ENCODE results near the gene PKIG.
"Not testable (repeated sequence)": the region's sequence is repeated elsewhere in the genome, so short reads cannot be mapped to it uniquely, and the experiment has no call there.

PKIG gene

DNA sequence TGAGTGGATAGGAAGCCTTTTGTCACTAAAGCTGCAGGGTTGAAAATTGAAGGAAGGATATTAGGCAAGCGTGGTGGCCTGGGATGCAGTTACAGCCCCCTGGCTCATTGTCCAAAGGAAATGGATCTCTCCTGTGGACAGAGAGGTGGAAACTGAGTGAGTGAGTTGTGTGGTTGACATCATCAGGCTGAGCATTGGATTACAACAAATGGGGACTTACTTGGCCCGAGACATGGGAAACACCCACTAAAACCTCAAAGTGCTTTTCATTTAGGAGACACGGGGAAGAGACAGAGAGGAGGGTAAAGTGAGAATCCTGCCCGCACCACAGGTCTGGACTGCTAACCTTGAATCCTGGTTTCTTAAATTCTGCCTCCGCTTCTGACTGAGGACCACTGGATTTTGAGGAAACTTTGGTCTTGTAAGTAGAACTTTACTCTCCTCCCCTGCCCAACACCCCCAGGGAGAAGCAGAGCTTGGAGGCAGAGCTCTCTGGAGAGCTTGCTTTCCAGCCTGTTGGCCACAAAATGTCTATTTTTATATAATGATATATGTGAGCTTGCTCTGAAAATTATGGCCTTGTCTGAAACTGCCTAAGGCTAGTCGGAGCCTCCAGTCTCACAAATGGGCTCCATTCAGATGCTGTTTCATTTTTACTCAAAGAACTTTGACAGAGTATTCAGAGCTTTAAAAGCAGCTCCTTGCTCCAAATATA lies at the start of gene PKIG:
Gene PKIG (plus strand): TSS at position 269 of the 715 bp plus-strand sequence. CDS start 31,978 bp downstream, outside the sequence.
- in situ Hi-C loops (cut with MboI; ENCODE audit: low sequenced_read_pairs) = no loop called here

DNA sequence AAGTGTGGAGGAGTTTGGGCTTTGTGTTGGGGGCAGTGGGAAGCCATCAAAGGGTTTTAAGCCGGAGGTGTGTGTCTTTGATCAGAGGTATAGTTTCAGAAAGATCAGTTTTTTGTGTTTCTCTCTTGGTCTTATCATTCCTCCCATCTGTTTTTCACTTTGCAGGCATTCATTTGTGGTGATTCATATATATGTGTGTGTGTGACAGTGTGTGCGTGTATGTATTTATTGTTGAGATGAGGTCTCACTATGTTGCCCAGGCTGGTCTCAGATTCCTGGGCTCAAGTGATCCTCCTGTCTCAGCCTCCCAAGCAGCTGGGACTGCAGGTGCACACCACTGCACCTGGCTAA lies 49.4 kb upstream of the PKIG start:
- in situ Hi-C loops (cut with MboI; ENCODE audit: low sequenced_read_pairs) = no loop called here

DNA sequence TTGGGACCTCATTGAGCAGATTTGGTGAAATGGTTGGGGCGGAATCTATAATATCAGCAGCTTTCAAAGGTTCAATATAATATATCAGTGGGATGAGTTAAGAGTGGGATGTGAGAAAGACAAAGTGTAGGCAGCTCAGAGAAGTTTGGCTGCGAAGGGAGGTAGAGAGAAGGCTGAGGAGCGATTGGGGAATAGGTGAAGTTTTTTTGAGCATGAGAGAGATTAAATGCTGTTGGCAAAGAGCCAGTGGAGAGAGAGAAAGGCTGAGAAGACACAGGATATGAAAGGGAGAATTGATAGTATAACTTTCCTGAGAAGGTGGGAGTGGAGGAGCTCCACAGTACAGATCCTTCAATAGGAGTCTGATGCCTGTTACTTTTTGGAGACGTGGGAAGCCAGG lies 48.5 kb upstream of the PKIG start:
- in situ Hi-C loops (cut with MboI; ENCODE audit: low sequenced_read_pairs) = no loop called here

DNA sequence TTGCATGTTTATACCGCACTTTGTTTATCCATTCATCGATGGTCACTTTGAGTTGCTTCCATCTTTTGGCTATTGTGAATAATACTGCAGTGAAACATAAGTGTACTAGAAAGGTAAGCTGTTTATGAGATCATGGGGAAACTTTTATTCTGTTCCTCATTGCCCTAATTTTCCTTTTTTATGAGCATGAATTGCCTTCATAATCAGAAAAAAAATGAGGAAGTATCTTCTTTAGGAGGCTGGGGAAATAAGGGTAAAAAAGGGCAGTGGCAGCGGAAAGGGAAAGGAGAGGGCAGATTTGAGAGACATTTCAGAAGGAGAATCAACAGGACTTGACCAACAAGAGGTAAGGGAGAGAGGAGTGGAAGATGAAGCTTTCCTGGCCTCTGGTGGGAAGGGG lies 46.2 kb upstream of the PKIG start:
- in situ Hi-C loops (cut with MboI; ENCODE audit: low sequenced_read_pairs) = no loop called here

DNA sequence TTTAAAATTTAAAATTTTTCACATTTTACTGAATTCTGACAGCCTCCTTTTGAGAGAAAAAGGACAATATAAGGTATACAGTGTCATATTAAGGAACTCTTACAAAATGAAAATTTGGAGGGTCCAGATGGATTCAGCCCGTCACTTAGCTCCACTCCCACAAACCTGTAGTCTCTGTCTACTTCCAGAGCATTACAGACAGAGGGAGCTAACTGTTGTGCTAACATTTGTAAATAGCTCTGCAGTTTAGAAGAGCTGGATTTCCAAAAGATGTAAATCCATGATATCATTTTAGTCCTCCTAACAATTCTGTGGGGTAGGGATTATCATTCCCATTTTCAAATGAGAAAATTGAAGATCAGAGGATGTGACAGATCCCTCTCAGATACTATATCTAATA lies 44.4 kb upstream of the PKIG start:
- in situ Hi-C loops (cut with MboI; ENCODE audit: low sequenced_read_pairs) = no loop called here

DNA sequence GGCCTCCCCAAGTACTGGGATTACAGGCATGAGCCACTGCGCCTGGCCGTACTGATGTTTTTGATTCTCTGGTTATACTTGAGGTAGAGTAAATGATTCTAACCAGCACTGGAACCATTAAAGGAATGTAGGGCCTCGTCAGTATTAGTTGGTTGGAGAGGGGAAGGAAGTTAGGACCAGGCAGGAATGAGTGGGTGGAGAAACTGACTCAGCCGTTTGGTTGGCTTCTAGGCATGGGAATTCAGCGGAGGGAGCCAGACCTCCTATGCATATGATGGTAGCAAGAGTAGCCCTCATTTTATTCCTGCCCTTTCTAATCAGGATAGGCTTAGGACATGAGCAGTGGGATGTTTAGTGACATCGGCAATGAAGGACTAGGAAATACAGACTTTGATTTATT lies 41.5 kb upstream of the PKIG start:
- in situ Hi-C loops (cut with MboI; ENCODE audit: low sequenced_read_pairs) = no loop called here

DNA sequence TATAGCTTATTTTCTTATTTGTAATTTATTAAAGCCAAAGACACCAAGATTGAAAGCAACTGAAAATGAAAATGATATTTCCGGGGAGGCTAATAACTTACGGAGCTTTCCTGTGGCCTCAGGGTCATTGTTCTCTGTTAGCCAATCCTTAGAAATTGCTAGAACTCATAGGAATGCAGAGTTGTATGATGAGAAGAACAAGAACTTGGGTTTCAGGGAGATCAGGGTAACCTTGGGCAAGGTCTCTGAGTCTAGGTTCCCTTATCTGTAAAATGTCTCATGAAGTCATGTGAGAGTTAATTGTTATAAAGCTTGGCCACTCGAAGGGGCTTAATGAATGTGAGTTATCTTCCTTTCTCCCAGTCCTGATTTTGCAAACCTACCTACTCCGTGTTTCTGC lies 40.4 kb upstream of the PKIG start:
- in situ Hi-C loops (cut with MboI; ENCODE audit: low sequenced_read_pairs) = no loop called here

DNA sequence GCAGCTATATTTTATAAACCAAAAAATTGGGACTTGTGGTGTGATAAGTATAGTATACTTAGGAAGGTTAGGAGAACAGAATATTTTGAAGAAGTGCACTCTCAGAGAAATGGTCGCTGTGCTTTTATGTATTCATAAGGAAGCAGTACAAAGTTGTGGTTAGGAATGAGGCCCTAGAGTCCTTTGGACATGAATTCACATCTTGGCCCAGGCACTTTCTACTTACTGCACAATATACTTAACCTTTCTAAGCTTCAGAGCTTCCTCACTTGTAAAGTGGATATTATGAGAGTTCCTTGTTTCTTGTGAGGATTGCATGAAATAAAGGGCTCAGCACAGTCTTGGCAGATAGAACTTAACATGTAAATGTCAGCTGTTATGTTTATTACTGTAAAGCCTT lies 39.5 kb upstream of the PKIG start:
- in situ Hi-C loops (cut with MboI; ENCODE audit: low sequenced_read_pairs) = no loop called here

DNA sequence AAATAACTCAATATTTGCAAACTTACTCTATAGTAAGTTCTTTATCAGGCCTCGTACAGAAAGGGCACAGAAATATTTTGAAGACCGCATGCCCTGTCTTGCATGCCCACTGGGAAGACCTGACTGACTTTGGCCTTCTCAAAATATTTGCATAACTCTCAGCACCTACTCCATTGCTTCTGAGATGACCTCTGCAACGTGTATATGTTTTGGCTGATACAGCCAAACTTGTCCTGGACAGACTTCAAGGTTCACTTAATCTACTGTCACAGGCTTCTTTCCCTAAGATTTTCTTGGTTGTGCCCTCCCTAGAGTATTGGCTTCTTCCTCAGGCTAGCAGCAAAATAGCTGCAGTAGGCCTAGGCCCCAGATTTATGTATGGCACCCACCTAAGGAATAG lies 39.0 kb upstream of the PKIG start:
- in situ Hi-C loops (cut with MboI; ENCODE audit: low sequenced_read_pairs) = no loop called here

DNA sequence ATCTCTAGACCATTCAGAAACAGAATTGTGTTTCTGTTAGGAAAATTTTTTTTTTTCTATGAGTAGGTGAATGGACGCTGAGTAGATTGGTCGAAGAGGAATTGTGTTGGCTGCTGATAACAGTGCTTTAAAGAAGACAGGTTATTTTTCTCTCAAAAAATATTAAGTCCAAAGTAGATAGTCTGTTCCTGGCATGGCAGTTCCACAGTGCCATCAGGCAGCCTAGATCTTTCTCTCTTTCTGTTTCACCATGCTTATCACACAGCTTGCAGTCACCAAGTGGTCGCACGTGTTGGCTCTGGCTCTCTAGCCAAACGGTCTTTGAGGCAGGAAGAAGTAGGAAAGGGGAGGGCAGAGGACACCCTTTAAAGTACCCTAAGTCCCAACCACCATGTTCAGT lies 38.1 kb upstream of the PKIG start:
- in situ Hi-C loops (cut with MboI; ENCODE audit: low sequenced_read_pairs) = no loop called here

DNA sequence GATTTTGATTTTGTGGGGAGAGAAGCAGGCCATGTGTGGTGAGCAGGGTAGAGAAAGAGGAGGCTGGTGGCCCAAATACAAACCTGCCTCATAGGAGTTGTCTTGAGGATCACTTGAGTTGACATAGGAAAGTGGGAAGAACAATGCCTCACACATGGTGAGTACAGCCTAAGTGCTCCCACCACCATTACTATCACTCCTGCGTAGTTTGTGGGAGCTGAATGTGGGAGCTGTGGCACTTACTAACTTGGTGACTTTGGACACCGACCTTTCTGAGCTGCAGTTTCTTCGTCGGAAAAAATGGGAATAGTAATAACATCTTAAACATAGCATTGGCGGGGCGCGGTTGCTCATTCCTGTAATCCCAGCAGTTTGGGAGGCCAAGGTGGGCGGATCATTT lies 35.0 kb upstream of the PKIG start:
- in situ Hi-C loops (cut with MboI; ENCODE audit: low sequenced_read_pairs) = no loop called here

DNA sequence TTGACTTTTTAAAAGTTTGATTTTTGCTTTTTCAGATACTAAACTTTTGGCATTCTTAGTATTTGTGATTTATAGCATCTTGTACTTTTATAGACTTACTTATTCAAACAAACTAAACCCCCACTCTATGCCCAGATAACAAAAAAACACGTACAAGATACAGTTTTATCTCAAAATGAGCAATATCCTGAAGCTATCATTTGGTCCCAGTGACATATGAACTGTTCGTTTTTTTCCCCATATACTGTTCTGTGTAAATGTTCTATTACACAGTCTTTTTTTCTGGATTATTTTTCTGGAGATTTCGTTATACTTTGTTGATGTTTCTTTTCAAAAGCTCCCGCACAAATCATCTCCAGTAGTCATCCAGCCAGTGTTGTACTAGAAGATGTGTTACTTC lies 33.3 kb upstream of the PKIG start:
- in situ Hi-C loops (cut with MboI; ENCODE audit: low sequenced_read_pairs) = no loop called here

DNA sequence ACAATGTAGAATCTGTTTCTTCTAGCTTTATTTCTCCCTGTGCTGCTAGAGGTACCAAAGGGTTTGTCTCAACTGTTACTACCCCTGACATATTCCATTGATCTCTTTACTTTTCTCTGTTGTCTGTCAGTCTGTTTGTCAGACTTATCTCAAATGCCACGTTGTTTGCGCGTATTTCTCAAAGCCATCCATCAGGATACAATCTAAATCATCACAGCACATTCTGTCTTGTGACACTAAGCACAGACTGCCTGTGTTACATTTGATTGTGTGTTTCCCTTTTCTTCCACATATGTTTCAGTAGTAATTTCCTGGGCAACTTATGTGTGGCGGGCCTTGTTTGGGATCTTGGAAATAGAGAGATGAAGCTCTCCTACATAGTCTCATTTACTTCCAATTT lies 30.3 kb upstream of the PKIG start:
- in situ Hi-C loops (cut with MboI; ENCODE audit: low sequenced_read_pairs) = no loop called here

DNA sequence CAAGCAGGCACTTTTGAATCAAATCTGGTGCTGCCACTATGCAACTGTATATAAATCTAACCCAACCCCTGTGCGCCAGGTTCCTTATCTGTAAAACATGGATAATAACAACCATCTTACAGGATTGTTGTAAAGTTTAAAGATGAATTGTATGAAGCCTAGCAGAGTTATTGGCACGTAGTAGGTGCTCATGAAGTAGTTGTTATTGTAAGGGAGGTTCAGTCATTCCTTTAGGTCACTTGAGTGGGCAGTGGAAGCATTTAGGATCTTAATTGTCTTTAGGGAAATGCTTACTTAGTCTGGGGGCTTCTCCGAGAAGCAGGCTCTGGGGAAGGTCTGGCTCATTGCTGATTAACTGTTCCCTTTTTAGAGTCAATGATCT lies 29.8 kb upstream of the PKIG start:
- in situ Hi-C loops (cut with MboI; ENCODE audit: low sequenced_read_pairs) = no loop called here

DNA sequence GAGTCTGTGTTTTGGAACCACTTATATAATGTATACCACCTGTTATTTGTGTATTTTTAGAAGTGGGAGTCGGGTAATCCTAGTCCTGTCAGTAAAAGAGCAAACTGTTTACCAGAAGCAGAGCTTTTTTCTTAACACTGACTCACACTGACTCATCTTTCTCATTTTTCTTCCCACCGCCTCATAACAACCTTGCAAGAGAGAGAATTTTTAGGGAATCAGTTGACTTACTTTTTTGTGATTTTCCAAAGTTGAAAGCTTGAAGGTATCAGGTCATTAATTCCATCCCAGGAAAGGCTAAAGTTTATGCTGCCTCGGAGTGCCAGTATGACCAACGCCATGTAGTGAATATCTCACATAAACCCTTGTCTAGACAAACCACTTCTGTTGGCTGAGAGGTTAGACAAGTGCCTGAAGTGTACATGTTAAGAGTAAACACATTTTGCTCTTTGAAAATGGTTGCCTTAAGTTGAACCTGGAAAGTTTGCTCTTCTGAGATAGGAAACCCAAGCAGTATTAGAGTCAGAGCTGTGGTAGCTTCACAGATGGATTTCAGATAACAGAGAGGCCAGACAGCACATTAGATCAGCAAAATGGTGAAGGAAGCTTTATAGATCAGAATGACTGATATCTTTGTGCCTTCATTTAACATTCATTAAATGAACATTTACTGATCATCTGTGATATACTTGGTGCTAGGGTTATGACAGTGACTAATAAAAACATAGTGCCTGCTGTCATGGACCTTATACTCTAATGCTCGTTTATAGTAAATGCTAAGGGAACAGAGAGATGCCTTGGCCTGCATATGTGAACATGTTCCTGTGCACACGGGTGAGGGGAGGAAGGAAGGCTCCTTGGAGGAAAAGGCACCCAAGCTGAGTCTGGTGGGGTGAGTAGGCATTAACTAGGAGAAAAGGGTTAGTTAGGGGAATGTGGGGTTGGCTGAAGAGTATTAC lies 29.1 kb upstream of the PKIG start:
- in situ Hi-C loops (cut with MboI; ENCODE audit: low sequenced_read_pairs) = no loop called here

DNA sequence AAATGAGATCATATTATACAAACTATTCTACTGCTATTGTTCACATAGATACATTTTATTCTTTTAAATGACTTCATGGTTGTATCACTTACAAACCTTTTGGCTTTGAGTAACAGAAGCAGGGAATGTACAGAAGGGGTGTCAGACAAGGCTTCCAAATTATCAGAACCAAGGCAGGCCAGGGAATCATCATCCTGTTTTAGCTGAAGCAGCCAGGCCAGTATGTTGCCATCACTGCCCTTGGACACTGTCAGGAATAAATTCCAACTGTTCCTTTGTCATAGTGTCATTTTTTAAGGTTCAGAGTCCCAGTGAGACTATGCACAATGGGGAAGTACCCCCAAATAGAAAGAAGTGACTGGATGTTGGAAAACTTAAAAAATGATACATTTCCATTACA lies 23.1 kb upstream of the PKIG start:
- in situ Hi-C loops (cut with MboI; ENCODE audit: low sequenced_read_pairs) = no loop called here

DNA sequence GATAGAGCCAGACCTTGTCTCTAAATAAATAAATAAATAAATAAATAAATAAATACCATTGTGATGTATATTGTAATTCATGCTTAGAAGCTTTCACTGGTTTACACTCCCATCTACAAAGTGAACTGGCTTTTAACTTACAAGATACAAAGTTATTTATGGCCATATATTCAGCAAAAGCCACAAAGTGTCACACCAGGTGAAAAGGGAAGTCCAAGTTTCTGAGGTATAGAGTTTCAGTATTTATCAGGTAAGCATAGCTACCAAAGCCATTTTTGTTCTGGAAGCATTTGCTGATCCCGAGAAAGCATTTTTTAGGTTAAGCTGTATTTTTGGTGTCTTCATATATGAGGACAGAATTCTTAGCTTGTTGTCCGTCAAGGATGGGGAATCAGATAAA lies 22.1 kb upstream of the PKIG start:
- in situ Hi-C loops (cut with MboI; ENCODE audit: low sequenced_read_pairs) = no loop called here

DNA sequence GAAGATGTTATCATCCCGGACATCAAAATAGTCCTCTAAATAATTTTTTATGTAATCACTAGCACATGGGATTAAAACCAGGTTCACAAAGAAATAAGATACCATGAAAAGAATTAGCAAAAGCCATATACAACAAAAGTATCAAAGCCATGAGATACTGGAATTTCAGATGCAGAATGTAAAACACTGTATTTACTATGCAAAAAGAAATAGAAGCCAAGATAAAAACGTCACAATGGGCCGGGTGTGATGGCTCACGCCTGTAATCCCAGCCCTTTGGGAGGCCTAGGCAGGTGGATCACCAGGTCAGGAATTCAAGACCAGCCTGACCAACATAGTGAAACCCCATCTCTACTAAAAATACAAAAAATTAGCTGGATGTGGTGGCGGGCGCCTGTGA lies 21.6 kb upstream of the PKIG start:
- in situ Hi-C loops (cut with MboI; ENCODE audit: low sequenced_read_pairs) = not testable (repeated sequence)

DNA sequence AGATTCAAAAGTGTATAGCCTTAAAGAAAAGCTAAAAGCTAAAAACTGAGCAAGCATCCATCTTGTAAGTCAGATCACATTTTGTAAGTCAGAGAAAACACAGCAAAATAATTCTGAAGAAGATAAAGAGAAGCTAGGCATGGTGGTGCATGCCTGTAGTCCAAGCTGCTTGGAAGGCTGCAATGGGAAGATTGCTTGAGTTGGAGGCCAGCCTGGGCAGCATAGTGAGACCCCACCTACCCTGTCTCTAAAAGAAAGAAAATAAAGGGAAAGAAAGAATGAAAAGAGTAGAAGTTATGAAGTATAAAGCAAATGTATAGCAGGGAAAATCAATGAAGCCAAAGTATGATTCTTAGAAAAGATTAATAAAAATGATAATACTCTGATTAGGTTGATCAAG lies 20.5 kb upstream of the PKIG start:
- in situ Hi-C loops (cut with MboI; ENCODE audit: low sequenced_read_pairs) = no loop called here

DNA sequence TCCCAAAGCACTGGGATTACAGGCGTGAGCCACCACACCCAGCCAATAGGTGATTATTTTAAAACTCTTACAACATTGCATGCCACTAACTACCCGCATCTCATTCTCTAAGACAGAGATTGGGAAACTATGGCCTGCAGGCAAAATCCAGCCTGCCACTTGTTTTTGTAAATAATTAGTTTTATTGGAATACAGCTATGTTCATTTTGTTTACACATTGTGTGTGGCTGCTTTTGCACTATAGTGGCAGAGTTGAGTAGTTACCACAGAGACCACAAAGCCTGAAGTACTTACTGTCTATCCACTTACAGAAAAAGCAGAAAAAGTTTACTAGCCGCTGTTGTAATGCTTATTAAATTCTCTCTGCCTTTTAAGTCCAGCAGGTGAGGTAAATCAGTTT lies 16.4 kb upstream of the PKIG start:
- in situ Hi-C loops (cut with MboI; ENCODE audit: low sequenced_read_pairs) = no loop called here

DNA sequence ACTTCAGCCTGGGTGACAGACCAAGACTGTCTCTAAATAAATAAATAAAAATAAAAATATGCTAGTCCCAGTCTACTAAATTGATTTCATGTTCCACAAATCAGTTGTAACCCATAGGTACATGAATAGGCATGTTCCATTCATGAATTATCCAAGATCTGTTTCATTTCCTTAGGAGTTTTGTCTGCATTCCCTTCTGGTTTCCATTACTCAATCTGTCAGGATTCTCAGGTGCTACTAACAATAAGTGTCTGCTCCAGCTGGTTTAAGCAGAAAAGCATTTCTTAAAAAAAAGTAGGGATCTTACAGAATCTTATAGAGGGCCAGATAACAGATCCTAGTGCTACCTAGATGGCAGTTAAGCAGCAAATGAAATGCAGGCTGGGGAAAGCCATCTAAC lies 15.6 kb upstream of the PKIG start:
- in situ Hi-C loops (cut with MboI; ENCODE audit: low sequenced_read_pairs) = no loop called here

DNA sequence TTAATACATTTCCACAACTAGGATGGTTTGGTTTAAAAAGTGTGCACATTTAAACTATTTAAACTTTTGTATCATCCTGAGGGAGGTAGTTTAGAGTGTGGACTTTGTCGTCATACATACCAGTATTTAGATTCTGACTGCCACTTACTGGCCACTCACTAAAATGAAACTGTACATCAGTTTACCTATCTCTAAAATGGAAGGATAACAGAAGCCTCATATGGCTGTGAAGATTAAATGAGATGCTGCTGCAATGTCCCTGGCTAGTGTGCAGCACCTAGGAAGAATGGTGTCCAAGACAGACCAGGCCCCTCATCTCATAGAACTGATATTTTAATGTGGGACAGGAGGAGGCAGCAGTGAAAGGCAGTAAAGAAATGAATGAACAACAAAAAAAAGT lies 12.0 kb upstream of the PKIG start:
- in situ Hi-C loops (cut with MboI; ENCODE audit: low sequenced_read_pairs) = no loop called here

All from HL-60/S4 treated with retinoic acid at 250 ng/mL for 4 days and 3 days (cell line).